Suprapubic skin (tissue), 4 donors: Measurements from ENCODE around the gene DHX16.

Source experiments
- POLR2A ChIP-seq, 2 donors: fragments of 450-650 bp; IDR thresholded peaks; one replicate each; pipeline ENCODE4 v1.6.1; 2017; ENCODE audit warnings: antibody characterized with exemption in 2 of 2, mild to moderate bottlenecking in 2 of 2, moderate library complexity in 2 of 2
- POLR2AphosphoS5 ChIP-seq, 3 donors: sonication (generic); formaldehyde crosslinking; IDR thresholded peaks; one replicate each; pipeline ENCODE4 v1.6.1; 2017; ENCODE audit warnings: antibody characterized with exemption in 3 of 3
- TF ChIP-seq, protein P1 (sequence below), 2 donors: fragments of 200-600 bp in 1 of 2; fragments of 450-650 bp in 1 of 2; sonication (generic) in 1 of 2; IDR thresholded peaks; one replicate each; pipeline ENCODE4 v1.5.1; 2016 to 2019; ENCODE audit warnings: antibody characterized with exemption in 2 of 2, mild to moderate bottlenecking in 1 of 2, moderate library complexity in 1 of 2

DNA sequence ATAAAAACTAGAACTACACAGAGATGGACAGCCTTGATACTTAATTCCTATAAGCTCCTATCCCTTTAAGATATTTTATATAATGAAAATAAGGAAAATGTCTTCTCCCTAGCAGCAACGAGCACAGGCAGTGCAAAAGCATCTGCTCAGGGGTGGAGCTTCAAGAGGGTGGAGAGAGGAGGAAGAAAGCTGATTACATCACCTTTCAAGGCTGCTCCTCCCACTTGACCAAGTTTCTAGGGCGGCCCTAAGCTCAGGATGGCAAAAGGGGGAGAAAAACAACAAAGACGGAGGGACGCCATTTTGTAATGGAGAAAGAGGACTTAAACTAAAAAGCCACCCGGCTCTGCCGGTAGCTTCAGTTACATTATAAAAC is 58.0 kb downstream of the DHX16 start:
- TF ChIP-seq, protein P1, sequence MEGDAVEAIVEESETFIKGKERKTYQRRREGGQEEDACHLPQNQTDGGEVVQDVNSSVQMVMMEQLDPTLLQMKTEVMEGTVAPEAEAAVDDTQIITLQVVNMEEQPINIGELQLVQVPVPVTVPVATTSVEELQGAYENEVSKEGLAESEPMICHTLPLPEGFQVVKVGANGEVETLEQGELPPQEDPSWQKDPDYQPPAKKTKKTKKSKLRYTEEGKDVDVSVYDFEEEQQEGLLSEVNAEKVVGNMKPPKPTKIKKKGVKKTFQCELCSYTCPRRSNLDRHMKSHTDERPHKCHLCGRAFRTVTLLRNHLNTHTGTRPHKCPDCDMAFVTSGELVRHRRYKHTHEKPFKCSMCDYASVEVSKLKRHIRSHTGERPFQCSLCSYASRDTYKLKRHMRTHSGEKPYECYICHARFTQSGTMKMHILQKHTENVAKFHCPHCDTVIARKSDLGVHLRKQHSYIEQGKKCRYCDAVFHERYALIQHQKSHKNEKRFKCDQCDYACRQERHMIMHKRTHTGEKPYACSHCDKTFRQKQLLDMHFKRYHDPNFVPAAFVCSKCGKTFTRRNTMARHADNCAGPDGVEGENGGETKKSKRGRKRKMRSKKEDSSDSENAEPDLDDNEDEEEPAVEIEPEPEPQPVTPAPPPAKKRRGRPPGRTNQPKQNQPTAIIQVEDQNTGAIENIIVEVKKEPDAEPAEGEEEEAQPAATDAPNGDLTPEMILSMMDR (IDR thresholded peaks at IDR 0.05): no peak
- TF ChIP-seq POLR2AphosphoS5 (IDR thresholded peaks at IDR 0.05) (peak in 2 of 3 donors; percentile 11 to 53), POLR2A (IDR thresholded peaks at IDR 0.05) (peak in 1 of 2 donors; percentile 65)
